GM21360 (cell line): ENCODE data around the gene KRTAP10-3.
"Not testable (repeated sequence)": the region's sequence is repeated elsewhere in the genome, so short reads cannot be mapped to it uniquely, and the experiment has no call there.

Experiments
- ATAC-seq: cut with Tn5 transposase; IDR thresholded peaks from one replicate; pipeline ENCODE4 v1.9.1; 2021; ENCODE audit warnings: mild to moderate bottlenecking, moderate library complexity; ENCODE audit not compliant: unreplicated experiment

KRTAP10-3 gene

DNA sequence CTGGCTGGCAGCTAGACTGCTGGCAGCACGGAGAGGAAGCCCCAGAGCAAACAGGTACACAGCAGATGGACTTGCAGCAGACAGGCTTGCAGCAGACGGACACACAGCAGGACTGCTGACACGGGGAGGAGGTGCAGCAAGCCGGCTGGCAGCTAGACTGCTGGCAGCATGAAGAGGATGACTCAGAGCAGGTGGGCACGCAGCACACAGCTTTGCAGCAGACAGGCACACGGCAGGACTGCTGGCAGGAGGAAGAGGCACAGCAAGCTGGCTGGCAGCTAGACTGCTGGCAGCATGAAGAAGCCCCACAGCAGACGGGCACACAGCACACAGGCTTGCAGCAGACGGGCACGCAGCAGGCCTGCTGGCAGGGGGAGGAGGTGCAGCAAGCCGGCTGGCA, 7.8 kb downstream of the KRTAP10-3 start:
- no peak for ATAC-seq

DNA sequence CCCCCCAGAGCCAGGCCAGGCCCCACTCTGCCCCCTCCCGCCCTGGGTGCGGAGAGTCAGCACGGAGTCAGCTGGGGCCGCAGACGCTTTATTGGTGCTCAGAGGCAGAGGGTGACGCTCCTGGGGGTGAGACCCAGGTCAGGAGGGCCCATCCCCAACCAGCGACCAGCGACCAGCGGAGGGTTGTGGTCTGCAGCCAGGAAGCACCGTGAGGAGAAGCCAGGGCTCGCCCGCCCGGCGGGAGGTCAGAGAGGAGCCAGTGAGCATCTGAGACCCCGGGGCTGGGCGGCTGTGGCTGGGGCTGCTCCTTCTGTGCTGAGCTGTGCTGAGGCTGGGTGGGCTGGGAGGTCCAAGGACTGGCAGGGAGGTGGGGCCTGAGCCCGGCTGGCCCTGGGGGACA, 8.3 kb downstream of the KRTAP10-3 start:
- ATAC-seq: not testable (repeated sequence)

- no peak for ATAC-seq
Measured at GRCh38 chr21:44549525-44550211, 8.9 kb downstream of the KRTAP10-3 start.

DNA sequence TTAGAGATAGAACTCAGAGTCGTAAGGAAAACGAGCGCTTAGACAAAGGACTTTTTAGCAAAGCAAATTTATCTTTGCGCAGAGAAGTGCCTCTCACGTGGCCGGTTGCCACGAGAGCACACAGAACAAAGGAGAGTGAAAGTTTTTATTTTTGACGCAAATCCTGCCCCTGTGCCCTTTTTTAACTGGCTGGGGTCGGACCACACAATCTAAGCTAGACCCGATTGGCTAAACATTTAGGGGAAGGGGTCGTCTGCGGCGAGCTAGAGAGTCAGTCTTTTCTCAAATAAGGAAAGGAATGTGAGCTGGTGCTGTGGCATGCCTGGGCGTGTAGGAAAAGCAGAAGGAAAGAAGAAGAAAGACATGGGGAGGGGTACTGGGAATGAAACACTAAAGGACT, 9.7 kb downstream of the KRTAP10-3 start:
- ATAC-seq: no peak

DNA sequence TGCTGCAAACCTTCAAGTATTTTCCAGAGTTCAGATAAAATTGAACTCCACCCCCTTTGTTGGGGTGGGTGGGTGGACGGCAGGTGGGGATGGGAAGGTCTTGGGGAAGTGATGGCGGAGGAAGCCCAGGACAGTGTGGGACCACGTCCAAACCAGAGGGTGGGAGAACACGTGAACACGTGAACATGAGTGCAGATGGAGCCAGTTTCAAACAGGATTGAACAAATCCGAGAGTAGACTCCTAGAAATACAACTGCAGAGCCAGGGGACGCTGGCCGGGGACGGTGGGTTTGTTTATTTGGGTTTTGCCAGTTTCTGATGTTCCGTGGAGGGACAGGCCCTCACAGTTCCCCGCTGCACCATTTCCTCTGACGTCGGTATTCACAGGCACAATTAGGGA, 10.2 kb downstream of the KRTAP10-3 start:
- ATAC-seq: no peak

DNA sequence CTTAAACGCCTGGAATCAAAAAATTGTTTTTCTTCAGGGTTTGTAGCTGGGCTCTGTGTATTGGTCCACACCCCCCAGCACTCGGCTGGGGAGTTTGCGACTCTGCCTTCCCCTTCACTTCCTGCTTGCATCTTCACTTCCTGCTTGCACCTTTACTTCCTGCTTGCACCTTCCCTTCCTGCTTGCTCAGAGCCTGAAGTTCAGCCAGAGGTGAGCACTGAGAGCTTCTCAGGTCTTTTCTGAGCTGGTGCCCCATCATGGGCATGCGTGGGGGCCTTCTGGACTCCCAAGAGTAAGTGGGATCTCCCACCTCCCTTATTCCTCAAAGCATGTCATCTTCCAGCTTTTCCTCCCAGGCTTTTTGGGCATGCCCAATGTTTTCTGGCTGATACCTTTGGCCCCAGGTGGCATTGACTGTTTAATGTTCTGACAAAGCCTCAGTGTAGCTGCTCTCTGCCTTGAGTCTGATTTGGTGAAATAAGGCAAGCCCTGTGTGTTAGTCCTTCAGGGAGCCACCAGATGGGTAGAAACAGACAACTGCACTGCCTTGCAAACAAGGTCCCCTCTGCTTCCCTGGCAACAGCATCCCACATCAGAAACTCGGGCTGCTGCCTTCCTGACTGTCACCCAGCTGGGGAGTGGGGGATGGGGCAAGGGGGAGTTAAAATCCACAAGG, 10.8 kb downstream of the KRTAP10-3 start:
- no peak for ATAC-seq

DNA sequence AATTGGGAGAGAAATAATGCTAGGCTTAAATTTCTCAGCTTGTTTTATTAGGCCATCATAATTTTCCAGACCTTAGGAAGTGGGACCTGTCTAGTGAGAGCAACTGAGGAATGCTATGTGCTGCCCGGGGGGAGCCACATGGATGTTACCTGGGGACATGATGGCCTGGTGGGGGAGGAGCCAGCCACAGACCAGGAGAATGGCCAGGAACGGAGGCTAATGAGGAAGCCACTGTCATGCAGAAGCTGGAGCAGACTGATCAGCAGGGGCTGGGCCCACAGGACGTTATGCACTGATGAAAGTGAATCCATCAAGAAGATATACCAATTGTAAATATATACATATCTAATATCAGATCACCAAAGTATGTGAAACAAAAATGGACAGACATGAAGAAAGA, 14.0 kb downstream of the KRTAP10-3 start:
- no peak for ATAC-seq

DNA sequence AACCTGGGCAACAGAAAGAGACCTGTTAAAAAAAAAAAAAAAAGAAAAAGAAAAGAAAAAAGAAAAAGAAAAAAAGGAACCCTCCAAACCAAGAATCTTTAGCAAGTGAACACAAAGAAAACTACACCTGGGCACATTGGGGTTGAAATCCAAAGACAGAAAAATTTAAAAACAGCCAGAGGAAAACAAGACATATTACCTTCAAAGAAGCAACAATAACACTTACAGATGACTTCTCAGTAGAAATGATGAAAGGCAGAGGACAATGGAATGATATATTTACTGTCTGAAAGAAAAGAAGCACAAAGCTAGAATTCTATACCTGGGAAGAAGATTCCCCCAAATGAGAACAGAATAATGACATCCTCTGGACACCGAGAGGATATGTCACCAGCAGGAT, 15.9 kb downstream of the KRTAP10-3 start:
- no peak for ATAC-seq

DNA sequence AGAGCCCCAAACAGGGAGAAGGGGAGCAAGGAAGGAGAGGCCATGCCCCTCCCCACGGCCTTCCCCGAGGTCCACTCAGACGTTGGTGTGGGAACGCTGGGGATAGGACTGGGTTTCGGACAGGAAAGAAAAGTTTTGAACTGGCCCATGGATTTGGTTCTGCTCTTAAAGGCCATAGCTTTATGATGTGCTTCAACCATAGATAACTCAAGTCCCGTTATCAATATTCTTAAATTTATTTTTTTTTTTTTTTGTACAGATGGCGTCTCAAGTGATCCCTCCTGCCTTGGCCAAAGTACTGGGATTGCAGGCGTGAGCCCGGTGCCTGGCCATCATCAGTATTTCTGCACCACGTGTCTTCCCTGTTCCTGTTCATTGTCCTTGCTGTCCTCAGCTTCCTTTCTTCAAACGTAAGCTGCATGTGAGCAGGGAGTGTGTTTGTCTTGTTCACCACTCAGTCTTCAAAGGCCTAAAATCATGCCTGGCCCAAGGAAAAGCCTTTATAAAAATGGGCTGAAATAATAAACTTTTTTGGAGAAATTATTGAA, 17.8 kb downstream of the KRTAP10-3 start:
- ATAC-seq: no peak

DNA sequence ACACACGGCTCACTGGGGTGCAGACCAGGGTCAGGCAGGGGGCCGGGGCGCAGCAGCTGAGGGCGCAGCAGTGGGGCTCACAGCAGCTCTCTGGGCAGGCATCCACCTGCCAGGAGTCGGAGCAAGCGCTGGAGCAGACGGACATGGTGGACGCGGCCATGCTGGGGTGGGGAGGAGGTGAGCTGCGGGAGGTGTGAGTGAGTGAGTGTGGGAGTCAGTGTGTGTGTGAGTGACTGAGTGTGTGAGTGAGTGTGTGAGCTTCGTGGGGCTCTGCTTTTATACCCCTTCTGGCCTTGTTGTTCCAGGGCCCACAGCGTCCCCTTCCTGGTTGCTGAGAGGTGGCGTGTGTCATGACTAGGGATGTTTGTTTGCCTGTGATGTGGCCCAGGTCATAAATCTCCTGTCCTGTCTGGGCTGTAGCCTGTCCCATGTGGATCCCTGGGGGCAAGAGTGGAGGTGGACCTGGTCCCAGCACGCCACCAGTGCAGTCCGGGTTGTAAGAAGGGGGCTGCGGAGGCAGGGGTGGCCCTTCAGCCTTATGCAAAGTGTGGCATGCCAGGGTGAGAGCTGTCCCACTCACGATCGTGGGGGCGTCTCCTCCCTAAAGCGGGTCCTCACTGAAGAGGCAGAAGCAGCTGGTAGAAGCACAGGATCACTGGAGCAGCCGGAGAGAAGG, 18.5 kb downstream of the KRTAP10-3 start, which contains the start of gene KRTAP10-1:
TSS of gene KRTAP10-1 (minus strand) at position 205 of the 676 bp plus-strand sequence. CDS start at position 160, 45 bp downstream.
- no peak for ATAC-seq

GRCh38 chr21:44539046-44539445, 19.5 kb downstream of the KRTAP10-3 start:
- ATAC-seq: no peak

DNA sequence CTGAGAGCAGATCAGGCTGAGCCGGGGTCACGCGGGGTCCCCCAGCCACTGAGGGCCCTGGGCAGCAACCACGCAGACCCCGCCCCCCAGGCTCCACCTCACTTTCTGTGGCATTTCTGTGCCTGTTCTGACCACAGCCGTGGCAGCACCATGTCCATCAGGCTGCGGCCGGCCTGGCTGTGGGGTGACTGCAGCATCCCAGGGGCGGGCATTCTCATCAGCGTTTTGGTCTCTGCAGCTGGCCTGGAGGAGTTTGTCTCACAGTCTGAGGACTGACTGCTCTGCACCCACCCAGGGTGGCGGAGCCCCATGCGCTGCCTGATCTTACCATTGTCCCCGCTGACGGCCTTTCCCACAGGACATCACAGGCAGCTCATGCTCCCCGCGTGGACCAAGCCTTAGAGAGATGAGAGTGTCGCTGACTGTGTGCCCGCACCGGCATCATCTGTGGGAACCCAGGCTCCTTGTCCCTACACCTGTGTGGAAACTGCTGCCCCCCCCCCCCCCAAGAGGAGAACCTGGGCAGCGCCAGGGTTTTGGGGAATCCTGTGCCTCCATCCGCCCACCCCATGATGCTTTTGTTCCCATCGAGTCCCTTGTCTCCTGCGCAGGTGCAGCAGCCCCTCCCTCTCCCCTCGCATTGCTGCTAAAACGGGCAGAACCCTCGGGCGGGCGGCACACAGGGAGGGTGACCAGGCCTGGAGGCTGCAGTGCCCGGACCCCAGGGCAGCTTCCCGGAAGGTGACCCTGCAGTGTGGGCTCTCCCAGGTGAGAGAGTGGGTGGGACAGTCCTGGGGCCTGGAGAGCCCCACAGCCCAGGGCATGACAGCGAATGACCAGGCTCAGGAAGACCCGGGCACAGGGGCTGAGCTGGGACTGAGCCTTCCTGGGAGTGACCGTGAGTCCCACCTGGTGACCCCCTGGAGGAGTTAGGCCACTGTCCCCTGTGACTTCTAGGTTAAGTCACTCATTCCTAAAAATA, 20.4 kb downstream of the KRTAP10-3 start:
- ATAC-seq: no peak

- no peak for ATAC-seq
Measured at GRCh38 chr21:44535963-44536362, 22.6 kb downstream of the KRTAP10-3 start.

DNA sequence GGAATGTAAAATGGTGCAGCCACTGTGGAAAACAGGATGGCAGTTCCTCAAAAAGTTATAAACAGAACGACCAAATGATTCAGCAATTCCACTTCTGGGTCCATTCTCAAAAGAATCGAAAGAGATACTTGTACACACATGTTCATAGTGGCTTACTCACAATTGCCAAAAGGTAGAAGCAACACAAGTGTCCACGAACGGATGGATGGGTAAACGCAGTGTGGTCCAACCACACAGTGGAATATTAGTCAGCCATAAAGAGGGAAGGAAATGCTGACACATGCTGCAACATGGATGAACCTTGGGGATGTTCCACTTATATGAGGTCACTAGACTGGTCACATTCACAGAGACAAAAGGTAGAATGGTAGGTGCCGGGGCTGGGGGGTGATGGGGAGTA, 23.9 kb downstream of the KRTAP10-3 start:
- no peak for ATAC-seq

- ATAC-seq: no peak
Measured at GRCh38 chr21:44533891-44534627, 24.5 kb downstream of the KRTAP10-3 start.

DNA sequence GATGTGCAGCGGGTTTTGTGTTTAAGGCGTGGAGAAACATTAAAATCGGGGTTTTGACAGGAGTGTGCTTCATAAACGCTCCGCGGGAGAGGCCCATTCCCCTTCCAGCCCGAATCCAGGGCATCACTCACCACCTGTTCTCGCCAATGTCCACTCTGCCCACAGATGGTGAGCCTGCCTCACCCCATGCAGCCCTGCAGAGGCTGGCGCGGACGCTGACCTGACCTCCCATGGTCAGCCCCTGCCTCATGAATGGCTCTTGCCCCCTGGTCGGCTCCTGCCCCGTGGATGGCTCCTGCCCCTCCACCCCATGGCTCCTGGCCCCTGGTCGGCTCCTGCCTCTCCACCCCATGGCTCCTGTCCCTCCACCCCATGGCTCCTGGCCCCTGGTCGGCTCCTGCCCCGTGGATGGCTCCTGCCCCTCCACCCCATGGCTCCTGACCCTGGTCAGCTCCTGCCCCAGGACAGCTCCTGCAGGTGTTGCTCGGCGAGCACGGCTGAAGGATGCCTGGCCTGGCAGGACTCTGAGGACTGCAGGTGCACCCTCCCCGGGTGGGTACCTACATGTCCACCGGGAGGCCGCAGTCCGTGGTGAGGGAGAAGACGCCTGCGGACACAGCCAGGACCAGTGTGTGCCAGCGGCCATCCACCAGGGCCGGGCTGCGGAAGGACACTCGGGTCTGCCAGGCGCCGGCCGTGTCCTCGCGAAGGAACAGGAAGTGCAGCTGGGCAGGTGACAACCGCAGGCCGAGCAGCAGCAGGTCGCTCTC, 25.3 kb downstream of the KRTAP10-3 start:
- ATAC-seq: no peak

- ATAC-seq: no peak
Measured at GRCh38 chr21:44532712-44533111, 25.9 kb downstream of the KRTAP10-3 start.

- no peak for ATAC-seq
Measured at GRCh38 chr21:44531606-44532564, 26.7 kb downstream of the KRTAP10-3 start.
